ENCODE data around the gene CHRNB2.

Gene CHRNB2

GRCh38 chr1:154577346-154578057 lies 9.9 kb downstream of the CHRNB2 start:
- H3K27ac ChIP-seq = no peak overlapping the region
- no peak for DNase-seq (ENCODE audit: low read depth, low spot score)

- no peak overlapping the region for H3K27ac ChIP-seq
- no peak for DNase-seq (ENCODE audit: low read depth, low spot score)
Observed at GRCh38 chr1:154578058-154578418, 10.5 kb downstream of the CHRNB2 start.

- no peak overlapping the region for H3K27ac ChIP-seq
- no peak for DNase-seq (ENCODE audit: low read depth, low spot score)
Observed at GRCh38 chr1:154579374-154579773, 11.8 kb downstream of the CHRNB2 start.

GRCh38 chr1:154581766-154582165 lies 14.2 kb downstream of the CHRNB2 start:
- DNase-seq (ENCODE audit: low read depth, low spot score) = no peak
- H3K27ac ChIP-seq = no peak overlapping the region

- no peak for DNase-seq (ENCODE audit: low read depth, low spot score)
- H3K27ac ChIP-seq = no peak overlapping the region
Observed at GRCh38 chr1:154582885-154583284, 15.3 kb downstream of the CHRNB2 start.

- no peak for DNase-seq (ENCODE audit: low read depth, low spot score)
- no peak overlapping the region for H3K27ac ChIP-seq
Observed at GRCh38 chr1:154583773-154584172, 16.2 kb downstream of the CHRNB2 start.

GRCh38 chr1:154584267-154584994 lies 16.9 kb downstream of the CHRNB2 start:
- no peak for DNase-seq (ENCODE audit: low read depth, low spot score)
- no peak overlapping the region for H3K27ac ChIP-seq

GRCh38 chr1:154586231-154586630 lies 18.7 kb downstream of the CHRNB2 start:
- DNase-seq (ENCODE audit: low read depth, low spot score) = no peak
- no peak overlapping the region for H3K27ac ChIP-seq

- DNase-seq (ENCODE audit: low read depth, low spot score) = no peak
- H3K27ac ChIP-seq = no peak overlapping the region
Observed at GRCh38 chr1:154586641-154587040, 19.1 kb downstream of the CHRNB2 start.

- no peak for DNase-seq (ENCODE audit: low read depth, low spot score)
- H3K27ac ChIP-seq = no peak overlapping the region
Observed at GRCh38 chr1:154589780-154590179, 22.2 kb downstream of the CHRNB2 start.

GRCh38 chr1:154590756-154591155 lies 23.2 kb downstream of the CHRNB2 start:
- H3K27ac ChIP-seq = no peak overlapping the region
- DNase-seq (ENCODE audit: low read depth, low spot score) = no peak

- no peak overlapping the region for H3K27ac ChIP-seq
- DNase-seq (ENCODE audit: low read depth, low spot score) = no peak
Observed at GRCh38 chr1:154591206-154591605, 23.6 kb downstream of the CHRNB2 start.

GRCh38 chr1:154593390-154593789 lies 25.8 kb downstream of the CHRNB2 start:
- DNase-seq (ENCODE audit: low read depth, low spot score) = no peak
- no peak overlapping the region for H3K27ac ChIP-seq

GRCh38 chr1:154594811-154595210 lies 27.2 kb downstream of the CHRNB2 start:
- DNase-seq (ENCODE audit: low read depth, low spot score) = no peak
- no peak overlapping the region for H3K27ac ChIP-seq

- DNase-seq (ENCODE audit: low read depth, low spot score) = peak; percentile 36
- peak overlapping the region; percentile 6 for H3K27ac ChIP-seq
Observed at GRCh38 chr1:154595621-154596020, 28.0 kb downstream of the CHRNB2 start.

GRCh38 chr1:154598871-154599635 lies 31.5 kb downstream of the CHRNB2 start:
- DNase-seq (ENCODE audit: low read depth, low spot score) = no peak
- no peak overlapping the region for H3K27ac ChIP-seq

GRCh38 chr1:154599658-154600057 lies 32.1 kb downstream of the CHRNB2 start:
- DNase-seq (ENCODE audit: low read depth, low spot score) = no peak
- H3K27ac ChIP-seq = no peak overlapping the region

- H3K27ac ChIP-seq = no peak overlapping the region
- no peak for DNase-seq (ENCODE audit: low read depth, low spot score)
Observed at GRCh38 chr1:154603317-154603716, 35.7 kb downstream of the CHRNB2 start.

GRCh38 chr1:154605534-154605933 lies 38.0 kb downstream of the CHRNB2 start:
- H3K27ac ChIP-seq = no peak overlapping the region
- DNase-seq (ENCODE audit: low read depth, low spot score) = no peak

- no peak for DNase-seq (ENCODE audit: low read depth, low spot score)
- peak overlapping the region; percentile 86 for H3K27ac ChIP-seq
Observed at GRCh38 chr1:154607106-154607608, 39.6 kb downstream of the CHRNB2 start.

All from epithelial cell of prostate (primary cell).